ENCODE results near the gene SLC19A2.
"Not testable (repeated sequence)": the region's sequence is repeated elsewhere in the genome, so short reads cannot be mapped to it uniquely, and the experiment has no call there.

SLC19A2 gene

DNA sequence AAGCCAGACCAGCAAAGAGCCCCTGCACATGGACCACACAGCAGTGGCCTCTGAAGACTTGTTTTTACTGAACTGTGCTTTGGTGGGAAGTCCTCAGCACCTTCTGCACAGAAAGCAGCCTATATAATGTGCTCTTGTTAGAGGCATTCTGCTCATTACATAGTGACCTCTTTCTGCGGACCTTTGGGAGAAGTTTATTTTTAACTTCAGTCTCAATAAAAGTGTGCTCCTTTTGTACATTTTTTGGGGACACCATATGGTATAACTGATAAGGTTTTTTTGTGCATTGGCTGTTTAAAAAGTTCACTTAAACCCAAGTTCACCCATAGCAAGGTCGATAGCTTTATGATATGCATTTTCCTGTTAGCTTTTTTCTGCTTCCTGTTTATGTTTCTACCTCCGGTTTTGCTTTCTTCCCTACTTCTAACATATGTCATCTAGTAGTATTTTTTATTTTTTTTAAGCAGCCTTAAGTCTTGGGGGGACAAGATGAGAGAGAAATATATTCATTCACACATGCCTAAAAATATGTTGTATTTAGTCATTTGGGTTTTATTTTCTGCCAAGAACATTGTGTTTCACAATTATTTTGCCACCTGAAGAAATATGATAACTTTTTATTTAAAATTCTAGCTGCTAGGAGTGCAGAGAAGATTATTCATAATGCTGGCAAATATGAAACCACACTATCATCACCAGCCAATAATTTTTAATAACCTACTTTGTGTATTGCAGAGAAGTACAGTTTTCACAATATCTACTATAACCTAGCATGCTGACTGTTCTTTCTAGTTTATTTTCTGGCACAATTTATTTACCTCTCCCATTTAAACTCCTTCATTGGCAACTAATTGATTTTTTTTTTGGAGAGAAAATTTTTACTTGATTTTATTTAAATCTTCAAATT, 22.9 kb upstream of the SLC19A2 start:
- no peak for DNase-seq

- no peak for DNase-seq
Measured at GRCh38 chr1:169507413-169507812, 21.7 kb upstream of the SLC19A2 start.

- not testable (repeated sequence) for DNase-seq
Measured at GRCh38 chr1:169503601-169504000, 17.9 kb upstream of the SLC19A2 start.

DNA sequence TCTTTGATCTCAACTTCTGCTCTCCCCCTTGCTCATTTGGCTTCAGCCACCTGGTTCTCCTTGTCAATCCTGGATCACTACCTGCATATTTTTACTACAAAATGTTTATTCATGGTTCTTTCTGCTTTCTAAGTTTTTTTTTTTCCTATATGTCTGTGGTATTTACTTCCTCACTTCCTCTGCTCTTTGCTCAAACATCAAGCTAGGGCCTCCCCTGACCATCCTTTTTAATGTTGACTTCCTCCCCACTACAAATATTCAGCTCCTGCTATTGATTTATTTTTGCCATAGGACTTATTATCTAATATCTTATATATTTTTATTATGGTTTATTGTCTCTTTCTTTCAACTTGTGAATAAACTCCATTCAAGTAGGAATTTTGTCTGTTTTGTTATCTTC, 14.1 kb upstream of the SLC19A2 start:
- no peak for DNase-seq

DNA sequence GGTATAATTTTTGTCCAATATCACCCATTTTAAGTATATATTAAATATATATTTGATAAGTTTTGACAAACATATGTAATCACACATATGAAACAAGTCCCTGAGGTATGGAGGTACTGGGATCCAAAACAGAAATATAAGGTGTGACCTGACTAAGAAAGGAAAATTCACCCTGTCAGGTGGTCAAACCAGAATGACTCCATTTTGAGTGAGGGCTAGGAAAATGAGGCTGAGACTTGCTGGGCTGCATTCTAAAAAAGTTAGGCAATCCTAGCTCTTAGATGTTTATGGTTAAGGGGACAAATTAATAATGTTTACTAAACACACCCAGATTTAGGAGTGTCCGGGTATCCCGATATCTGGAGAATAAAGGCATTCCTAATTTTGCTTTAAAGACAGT, 11.6 kb upstream of the SLC19A2 start:
- DNase-seq: no peak

DNA sequence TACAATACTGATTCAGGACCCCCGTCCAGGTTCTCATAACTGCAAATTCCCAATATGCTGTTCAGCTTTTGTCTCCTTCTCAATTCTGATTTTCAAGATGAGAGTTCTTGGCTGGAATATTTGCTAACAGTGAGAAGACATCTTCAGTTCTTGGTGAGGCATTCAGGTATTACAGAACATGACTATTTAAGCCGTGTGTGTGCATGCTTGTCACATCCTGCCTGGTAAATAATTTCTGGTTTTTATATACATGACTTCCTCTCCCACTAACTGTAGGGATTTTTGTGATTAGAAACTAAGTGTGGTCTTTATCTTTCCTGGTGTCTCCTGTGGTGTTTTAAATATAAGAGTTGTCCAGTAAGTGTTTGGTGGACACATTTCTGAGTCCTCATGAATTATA, 10.2 kb upstream of the SLC19A2 start:
- no peak for DNase-seq

DNA sequence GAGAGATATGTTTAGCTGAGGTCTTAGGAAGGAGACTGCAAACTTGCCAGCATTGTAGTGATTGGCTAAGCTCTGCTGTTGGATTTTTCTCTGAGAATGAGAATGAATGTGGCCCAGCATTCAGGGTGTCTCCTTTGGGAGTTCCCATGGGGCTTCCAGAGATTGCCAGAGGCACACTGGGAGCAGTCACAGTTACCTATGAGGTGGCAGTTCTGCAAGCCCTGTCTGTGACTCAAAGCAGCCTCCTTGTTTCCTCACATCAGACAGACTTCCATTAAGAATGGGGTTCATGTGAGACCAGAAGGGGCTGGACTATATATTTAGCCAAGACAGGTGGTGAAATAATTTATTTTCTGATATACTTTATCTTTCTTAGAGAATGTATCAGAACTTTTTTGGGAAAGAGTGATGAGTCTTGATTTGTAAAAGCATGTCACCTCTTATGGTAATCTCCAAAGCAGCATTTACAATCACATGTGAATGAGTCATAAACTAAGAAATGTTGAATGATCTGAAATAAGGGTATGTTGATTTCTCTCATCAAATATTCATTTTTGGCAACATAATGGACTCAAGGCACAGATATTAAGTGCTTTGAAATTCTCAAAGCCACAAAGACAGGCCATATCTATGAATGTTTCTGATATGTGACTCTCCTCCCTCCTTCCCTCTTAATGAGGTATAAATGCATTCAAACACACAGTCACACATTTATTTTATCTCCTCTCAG, 9.5 kb upstream of the SLC19A2 start:
- no peak for DNase-seq

- no peak for DNase-seq
Measured at GRCh38 chr1:169494343-169494742, 8.6 kb upstream of the SLC19A2 start.

GRCh38 chr1:169493251-169493650, 7.5 kb upstream of the SLC19A2 start:
- no peak for DNase-seq

DNA sequence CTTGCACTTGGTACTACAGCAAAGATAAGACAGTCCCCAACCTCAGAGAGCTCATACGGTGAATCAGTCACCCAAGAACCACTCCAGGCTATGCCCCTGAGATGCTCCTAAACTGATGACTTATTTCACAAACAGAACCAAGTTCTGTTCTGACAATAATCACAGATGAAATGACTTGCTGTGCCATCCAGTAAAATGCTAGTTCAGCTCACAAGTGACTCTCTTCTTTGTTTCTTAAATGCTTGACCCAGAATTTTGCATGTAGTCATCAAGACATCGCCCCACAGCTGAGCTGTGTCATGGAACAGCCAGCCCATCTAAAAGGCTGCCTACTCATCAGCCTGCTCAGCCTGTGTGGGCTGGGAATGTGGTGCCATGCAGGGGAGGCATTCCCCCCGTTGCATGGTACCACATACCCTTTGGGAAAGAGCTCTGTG, 6.1 kb upstream of the SLC19A2 start:
- peak; percentile 48 for DNase-seq

- DNase-seq: no peak
Measured at GRCh38 chr1:169488157-169488556, 2.4 kb upstream of the SLC19A2 start.

DNA sequence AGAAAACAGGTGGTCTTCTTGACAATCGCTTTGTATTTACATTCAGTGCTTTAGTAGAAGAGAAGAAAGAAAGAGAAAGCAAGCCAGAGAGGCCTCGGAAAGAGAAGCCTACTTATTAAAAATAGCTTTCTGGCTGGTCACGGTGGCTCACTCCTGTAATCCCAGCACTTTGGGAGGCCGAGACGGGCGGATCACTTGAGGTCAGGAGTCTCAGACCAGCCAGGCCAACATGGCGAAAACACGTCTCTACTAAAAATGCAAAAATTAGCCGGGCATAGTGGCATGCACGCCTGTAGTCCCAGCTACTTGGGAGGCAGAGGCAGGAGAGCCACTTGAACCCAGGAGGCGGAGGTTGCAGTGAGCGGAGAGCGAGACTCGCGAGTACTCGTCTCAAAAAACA, 1.8 kb upstream of the SLC19A2 start:
- DNase-seq: no peak

- DNase-seq: no peak
Measured at GRCh38 chr1:169487133-169487532, 1.4 kb upstream of the SLC19A2 start.

DNA sequence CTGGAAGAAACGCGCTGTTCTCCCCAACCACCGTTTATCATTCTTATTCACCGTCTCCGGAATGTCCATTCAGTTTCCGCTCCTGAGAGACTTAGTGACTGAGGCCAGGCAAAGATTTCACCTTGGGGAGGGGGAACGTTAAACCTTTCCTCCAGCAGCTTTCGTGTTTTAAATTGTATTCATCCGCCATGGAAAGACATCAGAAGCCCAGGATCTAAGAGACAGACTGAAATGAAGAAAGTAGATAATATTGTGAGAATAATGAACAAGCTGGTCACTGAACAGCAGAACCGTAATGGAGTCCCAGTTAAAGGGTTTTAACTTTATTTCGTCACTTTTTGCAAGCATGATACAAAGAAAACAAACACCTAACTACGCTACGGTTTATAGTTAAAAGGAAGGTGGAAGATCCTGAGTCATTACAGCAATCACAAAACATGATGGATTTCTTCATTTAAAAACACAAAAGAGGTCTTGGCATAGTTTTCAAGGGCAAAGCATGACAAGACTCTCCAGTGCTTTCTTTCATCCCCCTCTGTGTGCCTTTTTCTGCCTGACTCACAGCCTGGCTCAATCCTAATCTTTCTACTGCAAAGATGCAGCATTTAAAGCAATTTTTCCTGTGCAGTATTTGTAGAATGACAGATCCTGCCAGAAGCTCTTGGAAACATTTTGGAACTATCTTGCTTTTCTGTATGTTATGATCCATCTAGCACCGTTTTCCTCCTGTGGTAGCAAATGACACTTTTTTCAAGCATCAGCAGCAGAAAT, 722 bp upstream of the SLC19A2 start:
- DNase-seq: no peak

DNA sequence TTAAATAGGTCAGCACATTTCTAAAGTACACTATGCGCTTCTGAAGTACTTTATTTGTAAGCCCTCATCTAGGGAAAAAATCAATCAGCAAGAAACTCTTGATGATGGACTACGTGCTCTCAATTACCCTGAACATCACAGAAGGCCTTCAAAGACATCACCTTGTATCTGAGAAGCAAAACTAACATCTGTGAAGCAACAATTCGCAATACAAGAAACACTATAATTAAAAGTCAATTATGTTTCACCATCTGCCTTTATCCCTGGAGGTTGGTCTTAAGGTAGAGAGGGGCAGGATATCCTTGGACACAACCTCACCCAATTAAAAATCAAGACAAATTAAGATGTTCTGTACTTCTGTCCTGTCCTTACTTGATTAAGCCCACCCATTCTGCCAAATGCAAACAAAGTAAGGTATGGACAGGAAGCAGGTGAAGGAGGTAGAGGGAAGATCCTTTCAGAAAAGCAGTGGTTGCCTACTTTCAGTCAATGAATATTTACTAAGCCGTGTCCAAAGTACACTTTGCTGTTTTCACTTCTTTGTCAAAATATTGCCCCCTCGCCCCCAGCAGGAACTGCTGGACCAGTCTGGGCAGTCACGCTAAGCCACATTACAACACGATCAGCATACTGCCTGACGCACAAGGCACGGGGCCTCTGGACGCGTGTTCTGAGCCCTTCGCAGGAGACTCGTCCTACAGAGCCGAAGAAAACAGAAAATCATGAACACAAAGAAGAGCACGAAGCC, 887 bp downstream of the SLC19A2 start:
- peak; percentile 33 for DNase-seq

DNA sequence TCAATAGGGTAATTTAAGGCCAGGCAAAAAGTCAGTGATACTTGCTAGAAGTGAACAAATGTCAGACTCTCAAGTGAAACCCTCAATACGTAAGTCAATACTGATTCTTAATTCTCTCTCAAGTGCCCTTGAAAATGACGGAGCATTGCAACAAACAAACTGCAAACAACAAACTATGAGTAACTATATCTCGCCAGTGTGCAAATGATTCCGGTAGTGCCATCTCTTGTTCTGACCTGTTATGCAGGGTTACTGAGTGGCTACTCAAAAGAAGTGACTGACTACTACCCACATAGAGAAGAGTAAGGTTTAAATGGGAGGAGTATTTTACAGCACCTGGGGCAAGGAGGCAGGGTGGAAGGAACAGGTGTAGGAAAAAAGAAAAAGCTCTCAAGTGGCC, 1.6 kb downstream of the SLC19A2 start:
- DNase-seq: no peak

DNA sequence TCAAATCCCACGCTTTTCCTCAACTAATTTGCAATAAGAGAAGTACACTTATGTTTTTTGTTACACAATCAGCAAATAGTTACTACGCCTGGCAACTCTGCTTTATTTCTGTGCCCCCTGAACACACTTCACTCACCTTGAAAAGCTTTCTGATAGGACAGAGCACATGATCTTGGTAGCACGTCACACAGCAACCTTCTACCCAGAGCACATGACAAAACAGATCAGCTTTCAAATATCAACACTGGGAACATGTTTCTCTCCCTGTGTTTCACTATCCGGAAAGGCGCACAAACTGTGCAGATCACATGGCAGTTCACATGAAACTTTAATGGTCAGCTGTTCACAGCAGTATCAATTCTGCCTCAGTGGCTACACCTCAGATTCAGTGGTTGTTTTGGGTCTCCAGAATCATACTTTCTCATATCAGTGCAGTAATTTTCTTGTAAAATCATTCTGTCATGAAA, 2.2 kb downstream of the SLC19A2 start:
- DNase-seq: no peak

- no peak for DNase-seq
Measured at GRCh38 chr1:169479363-169480066, 6.2 kb downstream of the SLC19A2 start.

GRCh38 chr1:169478094-169478672, 7.6 kb downstream of the SLC19A2 start:
- no peak for DNase-seq

GRCh38 chr1:169475806-169476387, 9.8 kb downstream of the SLC19A2 start:
- no peak for DNase-seq

Measured in activated naive CD4-positive, alpha-beta T cell treated with anti-CD3 and anti-CD28 coated beads, Interleukin-2, amount 50 U/mL, for 16 hours (primary cell).